ENCODE measurements around the gene GRIP2. TPM values are rescaled to one million over a fixed set of nuclear protein-coding genes. Genes with fewer than 3 reads are reported as not detected.
A peak's percentile ranks its signal among the peaks of the same experiment; 100 is the strongest.

The GRIP2 gene
- total RNA-seq, 6 donors from 2014 or later = 0.33 to 1.0 (median 0.59) TPM

- no peak overlapping the region for H3K27ac ChIP-seq
- H3K36me3 ChIP-seq = peaks cover 32 to 80% (median 67%) of the 10 kb centered on the region in 4 donors
- H3K27me3 ChIP-seq = no peaks in the 10 kb centered on the region
- TF ChIP-seq EP300 (IDR thresholded peaks at IDR 0.05) (no peak), POLR2AphosphoS5 (IDR thresholded peaks at IDR 0.05) (no peak), CTCF (IDR thresholded peaks at IDR 0.05) (no peak), POLR2A (IDR thresholded peaks at IDR 0.05) (no peak)
- ATAC-seq (ENCODE audit: low FRiP score in 2 of 2) (no peak), DNase-seq (no peak)
- WGBS, 2 donors = 93 to 96% methylated on average over 4 of the region's 4 CpGs
- no peaks in the 10 kb centered on the region for H3K9me3 ChIP-seq
- peaks cover 14 to 34% (median 17%) of the 10 kb centered on the region in 4 donors for H3K4me1 ChIP-seq
- H3K4me3 ChIP-seq = no peak overlapping the region
Measured at GRCh38 chr3:14448063-14448462, 92.1 kb downstream of the GRIP2 start.

- Histone ChIP-seq H3K9me3 (no peaks in the 10 kb centered on the region), H3K36me3 (peaks cover 32 to 80% (median 64%) of the 10 kb centered on the region in 4 donors), H3K4me1 (peaks cover 8 to 24% (median 12%) of the 10 kb centered on the region in 4 donors), H3K27me3 (no peaks in the 10 kb centered on the region), H3K4me3 (no peak overlapping the region), H3K27ac (no peak overlapping the region)
- ATAC-seq (ENCODE audit: low FRiP score in 2 of 2) = no peak
- WGBS, 2 donors = 100% methylated on average over 1 of the region's 1 CpG
- TF ChIP-seq POLR2A (IDR thresholded peaks at IDR 0.05) (no peak), POLR2AphosphoS5 (IDR thresholded peaks at IDR 0.05) (no peak), CTCF (IDR thresholded peaks at IDR 0.05) (no peak), EP300 (IDR thresholded peaks at IDR 0.05) (no peak)
- DNase-seq = no peak
Measured at GRCh38 chr3:14446988-14447570, 93.1 kb downstream of the GRIP2 start.

GRCh38 chr3:14445773-14446172, 94.4 kb downstream of the GRIP2 start:
- 98% methylated on average over 4 of the region's 4 CpGs for WGBS, 2 donors
- no peak overlapping the region for H3K27ac ChIP-seq

GRCh38 chr3:14444380-14444779, 95.8 kb downstream of the GRIP2 start:
- Histone ChIP-seq H3K4me1 (peaks cover 24 to 38% (median 32%) of the 10 kb centered on the region in 4 donors), H3K27me3 (no peaks in the 10 kb centered on the region), H3K27ac (no peak overlapping the region), H3K36me3 (peaks cover 26 to 57% (median 46%) of the 10 kb centered on the region in 4 donors), H3K9me3 (no peaks in the 10 kb centered on the region), H3K4me3 (no peak overlapping the region)
- ATAC-seq (ENCODE audit: low FRiP score in 2 of 2) (no peak), DNase-seq (no peak)
- no peak for TF ChIP-seq EP300 (IDR thresholded peaks at IDR 0.05)
- TF ChIP-seq POLR2A (IDR thresholded peaks at IDR 0.05) = no peak
- 88 to 93% methylated on average over 6 of the region's 6 CpGs for WGBS, 2 donors

More at GRCh38 chr3:14445773-14446172, 94.4 kb downstream of the GRIP2 start:
- DNase-seq = no peak
- Histone ChIP-seq H3K36me3 (peaks cover 30 to 70% (median 52%) of the 10 kb centered on the region in 4 donors), H3K27me3 (no peaks in the 10 kb centered on the region), H3K9me3 (no peaks in the 10 kb centered on the region), H3K4me3 (no peak overlapping the region), H3K4me1 (peaks cover 10 to 24% (median 18%) of the 10 kb centered on the region in 4 donors)
- TF ChIP-seq EP300 (IDR thresholded peaks at IDR 0.05) = no peak
- no peak for TF ChIP-seq CTCF (IDR thresholded peaks at IDR 0.05)
- no peak for TF ChIP-seq POLR2AphosphoS5 (IDR thresholded peaks at IDR 0.05)
- no peak for TF ChIP-seq POLR2A (IDR thresholded peaks at IDR 0.05)
- no peak for ATAC-seq (ENCODE audit: low FRiP score in 2 of 2)

- Histone ChIP-seq H3K27ac (peak overlapping the region; percentile 60 to 76 (median 72)), H3K36me3 (peaks cover 9 to 33% (median 22%) of the 10 kb centered on the region in 4 donors), H3K9me3 (no peaks in the 10 kb centered on the region), H3K4me1 (peaks cover 43 to 59% (median 48%) of the 10 kb centered on the region in 4 donors), H3K4me3 (no peak overlapping the region), H3K27me3 (no peaks in the 10 kb centered on the region)
- DNase-seq = no peak
- no peak for TF ChIP-seq CTCF (IDR thresholded peaks at IDR 0.05)
- no peak for TF ChIP-seq EP300 (IDR thresholded peaks at IDR 0.05)
- no peak for TF ChIP-seq POLR2AphosphoS5 (IDR thresholded peaks at IDR 0.05)
- WGBS, 2 donors = 76 to 89% methylated on average over 6 of the region's 6 CpGs
- ATAC-seq (ENCODE audit: low FRiP score in 2 of 2) = no peak
Measured at GRCh38 chr3:14441920-14442300, 98.2 kb downstream of the GRIP2 start.
